A549 (cell line): ENCODE data around the gene LTB. TPM values are rescaled to one million over a fixed set of nuclear protein-coding genes. Genes with fewer than 3 reads are reported as not detected.

ENCODE experiments used
- EHMT2 ChIP-seq: fragments of 200-600 bp; sonication (generic); IDR thresholded peaks from 2 replicates; pipeline ENCODE4 v1.6.1; 2016; ENCODE audit warnings: antibody characterized with exemption, low read depth, mild to moderate bottlenecking, moderate library complexity
- REST ChIP-seq: fragments of 200-600 bp; sonication (generic); IDR thresholded peaks from 2 replicates; pipeline ENCODE4 v1.6.1; 2016; ENCODE audit warnings: antibody characterized with exemption, mild to moderate bottlenecking, moderate library complexity
- polyA plus RNA-seq, 4 experiments: library from polyadenylated mRNA; depleted of rRNA in 3 of 4; stranded (reverse); fragments of >200 nt; fragmentation: RNase III in 1 of 4; extraction: RNeasy Plus Mini Kit Qiagen cat#74134 plus additional on column Dnase treatment in 1 of 4; gene quantifications; 2 replicates in 3 of 4; 3 replicates in 1 of 4; pipeline ENCODE4 v1.2.3, GENCODE V29; 2011 to 2017
- small RNA-seq, 6 experiments: library from RNA; depleted of rRNA; stranded (forward); fragments of <200 nt; gene quantifications; one replicate each; pipeline ENCODE3, GENCODE V24; 2012

The LTB gene
- polyA plus RNA-seq, 2 of the 4 experiments (the other 2 are of a cell fraction), result 0.14 to 0.26 TPM

- TF ChIP-seq REST (no peak), EHMT2 (no peak)
These were observed 51.6 kb downstream of the LTB start (continued) for GRCh38 chr6:31530659-31531058.

Small RNA genes lying within 50 kb of the gene (small RNA-seq; reads per million reads assigned to genes)
- gene SNORA38 (3.4 to 254 (median 13.3) reads per million in 6 experiments), gene SNORD117 (7.9 to 391 (median 30.7) reads per million in 6 experiments), gene SNORD84 (0 reads per million in 6 experiments), gene UQCRHP1 (0 reads per million in 6 experiments)

Other genes starting within 250 kb of the LTB start
Only the 30 nearest of the 35 such genes appear.
- gene MICA, start 178.8 kb downstream of the LTB start, polyA plus RNA-seq (2011; rRNA removed), result 20.5 and 22.7 TPM in 2 replicates
- gene MICA, start 178.8 kb downstream of the LTB start, polyA plus RNA-seq (2017; fragmentation: RNase III; extraction: RNeasy Plus Mini Kit Qiagen cat#74134 plus additional on column Dnase treatment), result 18.6 to 22.8 TPM (median 20.1 TPM) in 3 replicates
- gene MICB, start 84.3 kb downstream of the LTB start, polyA plus RNA-seq (2011; rRNA removed), result 6.8 and 7.9 TPM in 2 replicates
- gene MICB, start 84.3 kb downstream of the LTB start, polyA plus RNA-seq (2017; fragmentation: RNase III; extraction: RNeasy Plus Mini Kit Qiagen cat#74134 plus additional on column Dnase treatment), result 5.9 to 7.0 TPM (median 6.8 TPM) in 3 replicates
- not detected in 2 replicates for gene MCCD1, start 53.5 kb downstream of the LTB start, polyA plus RNA-seq (2011; rRNA removed)
- gene MCCD1, start 53.5 kb downstream of the LTB start, polyA plus RNA-seq (2017; fragmentation: RNase III; extraction: RNeasy Plus Mini Kit Qiagen cat#74134 plus additional on column Dnase treatment), result not detected in 3 replicates
- 267 and 334 TPM in 2 replicates for gene DDX39B, start 40.4 kb downstream of the LTB start, polyA plus RNA-seq (2011; rRNA removed)
- 434 to 464 TPM (median 441 TPM) in 3 replicates for gene DDX39B, start 40.4 kb downstream of the LTB start, polyA plus RNA-seq (2017; fragmentation: RNase III; extraction: RNeasy Plus Mini Kit Qiagen cat#74134 plus additional on column Dnase treatment)
- 1.2 and 1.5 TPM in 2 replicates for gene ATP6V1G2, start 35.8 kb downstream of the LTB start, polyA plus RNA-seq (2011; rRNA removed)
- gene ATP6V1G2, start 35.8 kb downstream of the LTB start, polyA plus RNA-seq (2017; fragmentation: RNase III; extraction: RNeasy Plus Mini Kit Qiagen cat#74134 plus additional on column Dnase treatment), result 0.57 to 0.75 TPM (median 0.64 TPM) in 3 replicates
- gene NFKBIL1, start 34.8 kb downstream of the LTB start, polyA plus RNA-seq (2011; rRNA removed), result 3.8 and 5.2 TPM in 2 replicates
- 7.4 to 9.0 TPM (median 7.6 TPM) in 3 replicates for gene NFKBIL1, start 34.8 kb downstream of the LTB start, polyA plus RNA-seq (2017; fragmentation: RNase III; extraction: RNeasy Plus Mini Kit Qiagen cat#74134 plus additional on column Dnase treatment)
- 0.07 TPM in 1 of 2 replicates, not detected in the other for gene LTA, start 10.1 kb downstream of the LTB start, polyA plus RNA-seq (2011; rRNA removed)
- 0.07 to 0.08 TPM in 2 of 3 replicates, not detected in the other for gene LTA, start 10.1 kb downstream of the LTB start, polyA plus RNA-seq (2017; fragmentation: RNase III; extraction: RNeasy Plus Mini Kit Qiagen cat#74134 plus additional on column Dnase treatment)
- 0.07 TPM in 1 of 2 replicates, not detected in the other for gene TNF, start 6.9 kb downstream of the LTB start, polyA plus RNA-seq (2011; rRNA removed)
- not detected in 3 replicates for gene TNF, start 6.9 kb downstream of the LTB start, polyA plus RNA-seq (2017; fragmentation: RNase III; extraction: RNeasy Plus Mini Kit Qiagen cat#74134 plus additional on column Dnase treatment)
- gene LST1, start 3.9 kb upstream of the LTB start, polyA plus RNA-seq (2011; rRNA removed), result 0.17 and 0.19 TPM in 2 replicates
- 0.26 to 0.47 TPM in 2 of 3 replicates, not detected in the other for gene LST1, start 3.9 kb upstream of the LTB start, polyA plus RNA-seq (2017; fragmentation: RNase III; extraction: RNeasy Plus Mini Kit Qiagen cat#74134 plus additional on column Dnase treatment)
- not detected in 2 replicates for gene NCR3, start 10.6 kb upstream of the LTB start, polyA plus RNA-seq (2011; rRNA removed)
- gene NCR3, start 10.6 kb upstream of the LTB start, polyA plus RNA-seq (2017; fragmentation: RNase III; extraction: RNeasy Plus Mini Kit Qiagen cat#74134 plus additional on column Dnase treatment), result not detected in 3 replicates
- not detected in 2 replicates for gene AIF1, start 32.8 kb upstream of the LTB start, polyA plus RNA-seq (2011; rRNA removed)
- not detected in 3 replicates for gene AIF1, start 32.8 kb upstream of the LTB start, polyA plus RNA-seq (2017; fragmentation: RNase III; extraction: RNeasy Plus Mini Kit Qiagen cat#74134 plus additional on column Dnase treatment)
- gene PRRC2A, start 38.3 kb upstream of the LTB start, polyA plus RNA-seq (2011; rRNA removed), result 26.0 and 28.0 TPM in 2 replicates
- gene PRRC2A, start 38.3 kb upstream of the LTB start, polyA plus RNA-seq (2017; fragmentation: RNase III; extraction: RNeasy Plus Mini Kit Qiagen cat#74134 plus additional on column Dnase treatment), result 60.7 to 63.0 TPM (median 61.1 TPM) in 3 replicates
- 50.4 and 59.4 TPM in 2 replicates for gene BAG6, start 70.2 kb upstream of the LTB start, polyA plus RNA-seq (2011; rRNA removed)
- 107 to 123 TPM (median 121 TPM) in 3 replicates for gene BAG6, start 70.2 kb upstream of the LTB start, polyA plus RNA-seq (2017; fragmentation: RNase III; extraction: RNeasy Plus Mini Kit Qiagen cat#74134 plus additional on column Dnase treatment)
- 2.6 and 4.1 TPM in 2 replicates for gene APOM, start 73.5 kb upstream of the LTB start, polyA plus RNA-seq (2011; rRNA removed)
- gene APOM, start 73.5 kb upstream of the LTB start, polyA plus RNA-seq (2017; fragmentation: RNase III; extraction: RNeasy Plus Mini Kit Qiagen cat#74134 plus additional on column Dnase treatment), result 1.5 to 2.1 TPM (median 1.9 TPM) in 3 replicates
- 6.0 and 6.1 TPM in 2 replicates for gene C6orf47, start 78.4 kb upstream of the LTB start, polyA plus RNA-seq (2011; rRNA removed)
- gene C6orf47, start 78.4 kb upstream of the LTB start, polyA plus RNA-seq (2017; fragmentation: RNase III; extraction: RNeasy Plus Mini Kit Qiagen cat#74134 plus additional on column Dnase treatment), result 10.7 to 13.6 TPM (median 11.9 TPM) in 3 replicates
- gene GPANK1, start 82.6 kb upstream of the LTB start, polyA plus RNA-seq (2011; rRNA removed), result 10.0 and 11.0 TPM in 2 replicates
- 9.7 to 11.7 TPM (median 11.0 TPM) in 3 replicates for gene GPANK1, start 82.6 kb upstream of the LTB start, polyA plus RNA-seq (2017; fragmentation: RNase III; extraction: RNeasy Plus Mini Kit Qiagen cat#74134 plus additional on column Dnase treatment)
- gene CSNK2B, start 83.7 kb upstream of the LTB start, polyA plus RNA-seq (2011; rRNA removed), result 41.8 and 61.0 TPM in 2 replicates
- 134 to 141 TPM (median 141 TPM) in 3 replicates for gene CSNK2B, start 83.7 kb upstream of the LTB start, polyA plus RNA-seq (2017; fragmentation: RNase III; extraction: RNeasy Plus Mini Kit Qiagen cat#74134 plus additional on column Dnase treatment)
- 5.9 and 6.7 TPM in 2 replicates for gene LY6G5B, start 87.6 kb upstream of the LTB start, polyA plus RNA-seq (2011; rRNA removed)
- 9.0 to 12.3 TPM (median 9.9 TPM) in 3 replicates for gene LY6G5B, start 87.6 kb upstream of the LTB start, polyA plus RNA-seq (2017; fragmentation: RNase III; extraction: RNeasy Plus Mini Kit Qiagen cat#74134 plus additional on column Dnase treatment)
- 1.2 and 1.6 TPM in 2 replicates for gene LY6G5C, start 98.6 kb upstream of the LTB start, polyA plus RNA-seq (2011; rRNA removed)
- 1.5 to 1.9 TPM (median 1.6 TPM) in 3 replicates for gene LY6G5C, start 98.6 kb upstream of the LTB start, polyA plus RNA-seq (2017; fragmentation: RNase III; extraction: RNeasy Plus Mini Kit Qiagen cat#74134 plus additional on column Dnase treatment)
- 22.3 and 22.6 TPM in 2 replicates for gene ABHD16A, start 120.9 kb upstream of the LTB start, polyA plus RNA-seq (2011; rRNA removed)
- gene ABHD16A, start 120.9 kb upstream of the LTB start, polyA plus RNA-seq (2017; fragmentation: RNase III; extraction: RNeasy Plus Mini Kit Qiagen cat#74134 plus additional on column Dnase treatment), result 14.5 to 16.6 TPM (median 16.2 TPM) in 3 replicates
- not detected in 2 replicates for gene LY6G6F, start 124.4 kb upstream of the LTB start, polyA plus RNA-seq (2011; rRNA removed)
- not detected in 3 replicates for gene LY6G6F, start 124.4 kb upstream of the LTB start, polyA plus RNA-seq (2017; fragmentation: RNase III; extraction: RNeasy Plus Mini Kit Qiagen cat#74134 plus additional on column Dnase treatment)
- not detected in 2 replicates for gene LY6G6D, start 132.9 kb upstream of the LTB start, polyA plus RNA-seq (2011; rRNA removed)
- not detected in 3 replicates for gene LY6G6D, start 132.9 kb upstream of the LTB start, polyA plus RNA-seq (2017; fragmentation: RNase III; extraction: RNeasy Plus Mini Kit Qiagen cat#74134 plus additional on column Dnase treatment)
- 0.08 and 0.11 TPM in 2 replicates for gene LY6G6C, start 139.3 kb upstream of the LTB start, polyA plus RNA-seq (2011; rRNA removed)
- gene LY6G6C, start 139.3 kb upstream of the LTB start, polyA plus RNA-seq (2017; fragmentation: RNase III; extraction: RNeasy Plus Mini Kit Qiagen cat#74134 plus additional on column Dnase treatment), result 0.11 to 0.21 TPM in 2 of 3 replicates, not detected in the other
- not detected in 2 replicates for gene MPIG6B, start 140.9 kb upstream of the LTB start, polyA plus RNA-seq (2011; rRNA removed)
- gene MPIG6B, start 140.9 kb upstream of the LTB start, polyA plus RNA-seq (2017; fragmentation: RNase III; extraction: RNeasy Plus Mini Kit Qiagen cat#74134 plus additional on column Dnase treatment), result not detected in 3 replicates
- gene DDAH2, start 146.9 kb upstream of the LTB start, polyA plus RNA-seq (2011; rRNA removed), result 19.3 and 20.6 TPM in 2 replicates
- 44.8 to 57.3 TPM (median 54.5 TPM) in 3 replicates for gene DDAH2, start 146.9 kb upstream of the LTB start, polyA plus RNA-seq (2017; fragmentation: RNase III; extraction: RNeasy Plus Mini Kit Qiagen cat#74134 plus additional on column Dnase treatment)
- 346 and 397 TPM in 2 replicates for gene CLIC1, start 154.1 kb upstream of the LTB start, polyA plus RNA-seq (2011; rRNA removed)
- 249 to 283 TPM (median 251 TPM) in 3 replicates for gene CLIC1, start 154.1 kb upstream of the LTB start, polyA plus RNA-seq (2017; fragmentation: RNase III; extraction: RNeasy Plus Mini Kit Qiagen cat#74134 plus additional on column Dnase treatment)
- gene MSH5, start 157.6 kb upstream of the LTB start, polyA plus RNA-seq (2011; rRNA removed), result 36.5 and 42.6 TPM in 2 replicates
- gene MSH5, start 157.6 kb upstream of the LTB start, polyA plus RNA-seq (2017; fragmentation: RNase III; extraction: RNeasy Plus Mini Kit Qiagen cat#74134 plus additional on column Dnase treatment), result 17.1 to 18.8 TPM (median 17.4 TPM) in 3 replicates
- 3.3 and 6.9 TPM in 2 replicates for gene SAPCD1, start 180.2 kb upstream of the LTB start, polyA plus RNA-seq (2011; rRNA removed)
- gene SAPCD1, start 180.2 kb upstream of the LTB start, polyA plus RNA-seq (2017; fragmentation: RNase III; extraction: RNeasy Plus Mini Kit Qiagen cat#74134 plus additional on column Dnase treatment), result 5.8 to 7.5 TPM (median 7.1 TPM) in 3 replicates
- gene VWA7, start 194.9 kb upstream of the LTB start, polyA plus RNA-seq (2011; rRNA removed), result 1.1 TPM in 2 replicates
- 0.95 to 1.1 TPM (median 0.98 TPM) in 3 replicates for gene VWA7, start 194.9 kb upstream of the LTB start, polyA plus RNA-seq (2017; fragmentation: RNase III; extraction: RNeasy Plus Mini Kit Qiagen cat#74134 plus additional on column Dnase treatment)
- gene VARS1, start 213.3 kb upstream of the LTB start, polyA plus RNA-seq (2011; rRNA removed), result 17.7 and 24.7 TPM in 2 replicates
- 57.2 to 58.4 TPM (median 58.3 TPM) in 3 replicates for gene VARS1, start 213.3 kb upstream of the LTB start, polyA plus RNA-seq (2017; fragmentation: RNase III; extraction: RNeasy Plus Mini Kit Qiagen cat#74134 plus additional on column Dnase treatment)